B cell (primary cell): ENCODE results near the gene PTPN11. TPM values are rescaled to one million over a fixed set of nuclear protein-coding genes. Genes with fewer than 3 reads are reported as not detected.

ENCODE experiments used
- ATAC-seq: fragments of 200-7000 bp; cut with Tn5 transposase; one replicate; pipeline ENCODE4 v1.10.0; 2021; ENCODE audit warnings: low read depth, mild to moderate bottlenecking, moderate number of reproducible peaks, moderate library complexity
- CTCF ChIA-PET: fragments of 350-600 bp; sonication (Branson Sonifier 250); formaldehyde crosslinking; loops from one replicate; lab custom pipeline; 2021; ENCODE audit warnings: antibody characterized with exemption, inconsistent platforms; lab: Charles Lee
- POLR2A ChIA-PET: fragments of 350-600 bp; sonication (Branson Sonifier 250); formaldehyde crosslinking; loops from one replicate; lab custom pipeline; 2021; ENCODE audit warnings: antibody characterized with exemption; lab: Charles Lee
- DNase-seq: peaks from one replicate; pipeline ENCODE4 v3.0.0; 2013
- H2AFZ ChIP-seq: 2 replicates; pipeline ENCODE4 v1.6.1; 2012; ENCODE audit warnings: mild to moderate bottlenecking, low read depth, low read length; ENCODE audit not compliant: insufficient read depth, poor library complexity, severe bottlenecking
- H3K27ac ChIP-seq, 2 donors: 1 replicate in 1 of 2; 2 replicates in 1 of 2; pipeline ENCODE4 v1.5.1; 2012 to 2013; ENCODE audit warnings: low read length in 2 of 2, mild to moderate bottlenecking in 2 of 2, moderate library complexity in 1 of 2
- H3K27me3 ChIP-seq, 4 experiments: fragments of 200-600 bp in 1 of 4; sonication (generic) in 1 of 4; replicated peaks in 1 of 4; 1 replicate in 2 of 4; 2 replicates in 2 of 4; pipeline versions ENCODE4 v1.6.1 to v1.7.0; 2013 to 2016; ENCODE audit warnings: low read length in 3 of 4, mild to moderate bottlenecking in 2 of 4, mixed read lengths in 1 of 4, moderate library complexity in 1 of 4; ENCODE audit not compliant: insufficient read depth in 4 of 4, control insufficient read depth in 3 of 4; ENCODE audit errors: control extremely low read depth in 1 of 4
- H3K36me3 ChIP-seq, 2 experiments: replicated peaks in 1 of 2; 1 replicate in 1 of 2; 2 replicates in 1 of 2; pipeline versions ENCODE4 v1.6.1 to v1.7.1; 2013; ENCODE audit warnings: low read length in 1 of 2; ENCODE audit not compliant: insufficient read depth in 2 of 2, control insufficient read depth in 1 of 2; ENCODE audit errors: control extremely low read depth in 1 of 2, extremely low read depth in 1 of 2
- H3K4me1 ChIP-seq, 2 donors: fragments of 200-600 bp in 1 of 2; sonication (generic) in 1 of 2; 1 replicate in 1 of 2; 2 replicates in 1 of 2; pipeline versions ENCODE4 v1.5.1 to v1.6.1; 2013 to 2017; ENCODE audit warnings: low read length in 2 of 2; ENCODE audit not compliant: control insufficient read depth in 2 of 2, insufficient read depth in 2 of 2
- H3K4me2 ChIP-seq: replicated peaks from 2 replicates; pipeline ENCODE3; 2012; ENCODE audit warnings: mild to moderate bottlenecking, low read depth, low read length; ENCODE audit not compliant: poor library complexity, severe bottlenecking
- H3K4me3 ChIP-seq, 5 experiments: fragments of 200-600 bp in 1 of 5; sonication (generic) in 1 of 5; 1 replicate in 3 of 5; 2 replicates in 2 of 5; pipeline versions ENCODE4 v1.5.1 to v1.7.0; 2011 to 2016; ENCODE audit warnings: low read length in 4 of 5, mild to moderate bottlenecking in 4 of 5, low read depth in 2 of 5, control low read depth in 1 of 5, moderate library complexity in 1 of 5; ENCODE audit not compliant: insufficient read depth in 1 of 5; ENCODE audit errors: control extremely low read depth in 1 of 5, extremely low read depth in 1 of 5
- H3K79me2 ChIP-seq: fragments of 200-600 bp; sonication (generic); one replicate; pipeline ENCODE4 v1.6.0; 2016; ENCODE audit warnings: low read length; ENCODE audit not compliant: control insufficient read depth, insufficient read depth
- H3K9ac ChIP-seq: fragments of 200-600 bp; sonication (generic); 2 replicates; pipeline ENCODE4 v1.6.1; 2017; ENCODE audit warnings: mild to moderate bottlenecking, low read length, moderate library complexity
- H3K9me3 ChIP-seq, 3 donors: one replicate each; pipeline versions ENCODE4 v1.6.1 to v1.7.1; 2013; ENCODE audit warnings: low read length in 2 of 3; ENCODE audit not compliant: control insufficient read depth in 2 of 3, insufficient read depth in 1 of 3; ENCODE audit errors: control extremely low read depth in 1 of 3
- H4K20me1 ChIP-seq: 2 replicates; pipeline ENCODE4 v1.6.0; 2012; ENCODE audit warnings: mild to moderate bottlenecking, low read length; ENCODE audit not compliant: insufficient read depth, control insufficient read depth, poor library complexity, severe bottlenecking
- H3K27ac Mint-ChIP-seq: one replicate; pipeline ENCODE4 v1.8.0; 2021; ENCODE audit warnings: mixed read lengths
- H3K27me3 Mint-ChIP-seq: one replicate; pipeline ENCODE4 v1.8.0; 2021; ENCODE audit warnings: mixed read lengths
- H3K4me1 Mint-ChIP-seq: one replicate; pipeline ENCODE4 v1.8.0; 2021; ENCODE audit warnings: mixed read lengths
- H3K4me3 Mint-ChIP-seq: one replicate; pipeline ENCODE4 v1.8.0; 2021; ENCODE audit warnings: mixed read lengths
- H3K9me3 Mint-ChIP-seq: one replicate; pipeline ENCODE4 v1.8.0; 2022; ENCODE audit warnings: mixed read lengths; ENCODE audit not compliant: insufficient read depth
- EZH2 ChIP-seq: IDR thresholded peaks from 2 replicates; pipeline ENCODE4 v1.6.1; 2012; ENCODE audit warnings: borderline replicate concordance, low read depth, mild to moderate bottlenecking, moderate library complexity, low read length; ENCODE audit not compliant: insufficient read depth, poor library complexity, severe bottlenecking
- WGBS: methylation state at CpG from one replicate; pipeline ENCODE4 v1.1.5; 2013; ENCODE audit warnings: missing lambda C conversion rate; ENCODE audit not compliant: insufficient coverage; 5-methylcytosine and 5-hydroxymethylcytosine counted together
- intact Hi-C: fragments of 100-400 bp; cut with micrococcal nuclease; formaldehyde crosslinking; loops from one replicate; pipeline ENCODE4 v1.10.0; 2022
- polyA plus RNA-seq: library from polyadenylated mRNA; depleted of rRNA; stranded (reverse); fragments of >200 nt; gene quantifications from 2 replicates; pipeline ENCODE4 v1.2.3, GENCODE V29; 2012
- total RNA-seq, 2 donors: library from RNA; stranded (reverse); fragments of 120-200 nt in 1 of 2; gene quantifications; 1 replicate in 1 of 2; 2 replicates in 1 of 2; pipeline versions ENCODE4 v1.2.3 to v1.2.4, GENCODE V29; 2013 to 2022
- TF ChIP-seq, protein P1 (sequence below): fragments of 200-600 bp; IDR thresholded peaks from one replicate; pipeline ENCODE4 v1.8.0; 2022; ENCODE audit warnings: antibody characterized with exemption, mild to moderate bottlenecking

The PTPN11 gene
- total and polyA plus RNA-seq, 2 donors (not counting 1 experiment from before 2014, with no cell fraction given), result 7.8 to 53.1 TPM

DNA sequence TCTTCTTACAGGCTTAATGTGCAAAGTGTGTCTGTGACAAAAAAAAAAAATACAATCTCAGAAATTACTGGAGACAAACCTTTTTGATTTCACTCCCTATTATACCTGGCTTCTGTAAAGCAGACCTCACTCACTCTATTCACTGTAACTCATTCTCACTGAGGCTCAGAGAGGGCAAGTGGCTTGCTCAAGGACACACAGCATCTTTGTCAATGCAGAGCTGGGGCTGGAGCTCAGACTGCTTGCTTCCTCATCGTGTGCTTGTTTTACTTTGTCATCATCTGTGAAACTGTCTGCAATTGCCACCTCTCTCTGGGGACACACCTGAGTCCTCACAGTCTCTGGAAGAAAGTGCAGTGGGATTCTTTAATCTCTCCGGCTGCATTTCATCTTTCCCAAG, 120.0 kb downstream of the PTPN11 start:
- no peak overlapping the region for H3K4me3 Mint-ChIP-seq
- 0% methylated on average over 1 of the region's 2 CpGs for WGBS
- Histone ChIP-seq H3K27ac (no peak overlapping the region), H3K79me2 (no peaks in the 10 kb centered on the region), H2AFZ (no peak overlapping the region), H3K4me1 (no peaks in the 10 kb centered on the region), H3K36me3 (no peaks in the 10 kb centered on the region), H3K4me3 (no peak overlapping the region), H3K9me3 (peaks cover 0 to 3% (median 0%) of the 10 kb centered on the region in 3 donors), H4K20me1 (no peaks in the 10 kb centered on the region), H3K9ac (no peak overlapping the region), H3K27me3 (peaks cover 0 to 9% (median 2%) of the 10 kb centered on the region in 4 experiments), H3K4me2 (no peak overlapping the region)
- peaks cover 22% of the 10 kb centered on the region for H3K27me3 Mint-ChIP-seq
- intact Hi-C loops, result no loop called here
- H3K4me1 Mint-ChIP-seq, result no peaks in the 10 kb centered on the region
- TF ChIP-seq EZH2, result no peak
- TF ChIP-seq, protein P1, sequence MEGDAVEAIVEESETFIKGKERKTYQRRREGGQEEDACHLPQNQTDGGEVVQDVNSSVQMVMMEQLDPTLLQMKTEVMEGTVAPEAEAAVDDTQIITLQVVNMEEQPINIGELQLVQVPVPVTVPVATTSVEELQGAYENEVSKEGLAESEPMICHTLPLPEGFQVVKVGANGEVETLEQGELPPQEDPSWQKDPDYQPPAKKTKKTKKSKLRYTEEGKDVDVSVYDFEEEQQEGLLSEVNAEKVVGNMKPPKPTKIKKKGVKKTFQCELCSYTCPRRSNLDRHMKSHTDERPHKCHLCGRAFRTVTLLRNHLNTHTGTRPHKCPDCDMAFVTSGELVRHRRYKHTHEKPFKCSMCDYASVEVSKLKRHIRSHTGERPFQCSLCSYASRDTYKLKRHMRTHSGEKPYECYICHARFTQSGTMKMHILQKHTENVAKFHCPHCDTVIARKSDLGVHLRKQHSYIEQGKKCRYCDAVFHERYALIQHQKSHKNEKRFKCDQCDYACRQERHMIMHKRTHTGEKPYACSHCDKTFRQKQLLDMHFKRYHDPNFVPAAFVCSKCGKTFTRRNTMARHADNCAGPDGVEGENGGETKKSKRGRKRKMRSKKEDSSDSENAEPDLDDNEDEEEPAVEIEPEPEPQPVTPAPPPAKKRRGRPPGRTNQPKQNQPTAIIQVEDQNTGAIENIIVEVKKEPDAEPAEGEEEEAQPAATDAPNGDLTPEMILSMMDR, result no peak
- ChIA-PET POLR2A (no interaction called here), CTCF (no interaction called here)
- ATAC-seq (no peak), DNase-seq (no peak)
- no peak overlapping the region for H3K27ac Mint-ChIP-seq
- no peaks in the 10 kb centered on the region for H3K9me3 Mint-ChIP-seq

DNA sequence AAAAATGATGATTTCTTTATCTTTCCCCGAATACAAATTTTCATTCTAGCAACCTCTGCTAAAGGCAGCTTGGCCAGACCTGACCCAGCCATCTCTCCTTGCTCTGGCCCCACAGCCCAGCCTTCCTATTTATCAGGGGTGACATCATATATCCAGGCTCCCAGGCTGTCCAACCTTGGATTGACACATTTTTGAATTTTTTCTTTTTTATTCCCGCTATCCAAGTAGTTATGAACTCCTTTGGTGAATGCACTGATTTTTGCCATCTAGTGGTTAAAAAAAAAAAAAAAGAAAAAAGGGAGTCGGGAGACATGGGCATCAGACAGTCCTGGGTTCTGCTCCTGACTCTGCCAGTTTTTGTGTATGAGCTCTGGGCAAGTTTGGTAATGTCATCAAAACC, 120.5 kb downstream of the PTPN11 start:
- ChIA-PET CTCF (no interaction called here), POLR2A (no interaction called here)
- ATAC-seq (no peak), DNase-seq (no peak)
- H3K4me1 Mint-ChIP-seq, result no peaks in the 10 kb centered on the region
- Histone ChIP-seq H3K4me1 (no peaks in the 10 kb centered on the region), H3K36me3 (no peaks in the 10 kb centered on the region), H3K9ac (no peak overlapping the region), H3K9me3 (peaks cover 0 to 3% (median 0%) of the 10 kb centered on the region in 3 donors), H3K27me3 (peaks cover 0 to 9% (median 2%) of the 10 kb centered on the region in 4 experiments), H2AFZ (no peak overlapping the region), H3K4me2 (no peak overlapping the region), H3K4me3 (no peak overlapping the region), H3K27ac (no peak overlapping the region), H4K20me1 (no peaks in the 10 kb centered on the region), H3K79me2 (no peaks in the 10 kb centered on the region)
- TF ChIP-seq, protein P1, result no peak
- TF ChIP-seq EZH2, result no peak
- no peak overlapping the region for H3K27ac Mint-ChIP-seq
- no peaks in the 10 kb centered on the region for H3K9me3 Mint-ChIP-seq
- WGBS, result 83% methylated on average over 1 of the region's 3 CpGs
- peaks cover 22% of the 10 kb centered on the region for H3K27me3 Mint-ChIP-seq
- intact Hi-C loops, result no loop called here
- H3K4me3 Mint-ChIP-seq, result no peak overlapping the region
